ENCODE measurements around the gene GGA2.
"Not testable (repeated sequence)": the region's sequence is repeated elsewhere in the genome, so short reads cannot be mapped to it uniquely, and the experiment has no call there.

GGA2 gene

DNA sequence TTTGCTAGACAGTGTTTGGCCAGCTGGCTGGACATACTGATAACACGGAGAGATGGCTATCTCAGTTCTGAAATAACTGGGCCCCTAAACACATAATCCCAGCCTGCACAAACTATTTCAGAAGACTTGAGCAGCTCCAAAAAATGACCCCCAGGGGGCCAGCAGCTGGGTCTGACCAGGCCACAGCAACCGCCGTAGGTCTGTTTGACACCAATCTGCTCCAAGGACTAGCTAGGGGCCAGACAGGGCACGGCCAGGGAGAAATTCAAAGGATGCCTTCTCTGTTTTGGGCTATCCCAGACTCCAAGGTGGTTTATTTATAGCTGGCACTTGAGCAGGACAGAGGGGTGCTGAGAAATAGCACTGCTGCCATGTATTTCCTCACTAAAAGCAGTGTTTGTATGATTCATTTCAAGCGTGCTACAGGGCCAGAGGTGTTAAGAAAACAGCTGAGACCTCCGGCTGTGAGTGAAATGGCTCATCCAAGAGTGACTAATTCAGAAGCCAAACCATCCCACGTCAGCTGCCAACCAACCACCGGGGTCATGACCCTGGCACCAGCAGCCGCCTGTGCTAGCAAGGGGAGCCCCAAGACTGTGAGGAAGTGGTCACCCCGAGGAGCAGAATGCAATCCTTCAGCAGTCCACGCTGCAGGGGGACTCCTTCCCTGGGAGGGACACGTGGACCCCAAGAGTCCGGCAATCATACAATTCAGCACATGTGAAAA is 5.7 kb downstream of the GGA2 start:
- peak; percentile 83 for FAIRE-seq
- peak; percentile 87 for DNase-seq (ENCODE audit: low spot score)

DNA sequence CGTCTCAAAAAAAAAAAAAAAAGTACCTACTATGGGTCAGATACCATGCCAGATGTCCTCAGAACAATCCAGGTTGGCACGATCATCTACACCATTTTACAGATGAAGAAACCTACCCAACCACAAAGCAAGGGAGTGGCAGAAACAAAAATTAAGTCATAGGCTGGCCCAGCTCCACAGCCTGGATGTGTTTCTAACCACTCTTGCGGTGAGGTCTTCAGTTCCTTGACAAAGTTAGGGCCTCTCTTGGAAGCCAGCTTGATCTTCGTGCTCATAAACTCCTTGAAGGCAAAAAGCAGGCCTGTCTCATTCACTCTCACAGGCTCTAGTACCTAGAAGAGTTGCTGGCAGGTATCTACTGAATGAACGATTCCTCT is 6.2 kb downstream of the GGA2 start:
- FAIRE-seq (peak; percentile 84), DNase-seq (ENCODE audit: low spot score) (peak; percentile 66)

GRCh38 chr16:23502466-23502865 is 7.8 kb downstream of the GGA2 start:
- DNase-seq (ENCODE audit: low spot score) (no peak), FAIRE-seq (no peak)

DNA sequence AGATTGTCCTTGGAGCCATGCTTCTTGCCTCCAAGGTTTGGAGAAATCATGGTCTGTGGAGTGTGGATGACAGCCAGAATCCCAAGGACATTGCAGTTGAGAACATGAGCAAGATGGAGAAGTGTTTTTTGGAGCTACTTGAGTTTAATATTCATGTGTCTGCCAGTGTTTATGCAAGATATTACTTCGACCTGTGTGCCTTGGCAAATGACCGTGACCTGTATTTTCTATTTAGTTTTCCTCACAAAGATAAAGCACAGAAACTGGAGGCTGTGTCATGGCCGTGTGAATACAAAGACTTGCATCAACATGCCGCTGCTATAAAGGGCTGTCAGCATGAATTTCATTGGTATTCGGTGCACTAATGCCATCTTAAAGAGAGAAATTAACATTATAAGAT is 9.0 kb downstream of the GGA2 start:
- FAIRE-seq, result no peak

GRCh38 chr16:23500862-23501225 is 9.4 kb downstream of the GGA2 start:
- FAIRE-seq (no peak), DNase-seq (ENCODE audit: low spot score) (no peak)

More for the DNA sequence above, 9.0 kb downstream of the GGA2 start:
- no peak for DNase-seq (ENCODE audit: low spot score)

DNA sequence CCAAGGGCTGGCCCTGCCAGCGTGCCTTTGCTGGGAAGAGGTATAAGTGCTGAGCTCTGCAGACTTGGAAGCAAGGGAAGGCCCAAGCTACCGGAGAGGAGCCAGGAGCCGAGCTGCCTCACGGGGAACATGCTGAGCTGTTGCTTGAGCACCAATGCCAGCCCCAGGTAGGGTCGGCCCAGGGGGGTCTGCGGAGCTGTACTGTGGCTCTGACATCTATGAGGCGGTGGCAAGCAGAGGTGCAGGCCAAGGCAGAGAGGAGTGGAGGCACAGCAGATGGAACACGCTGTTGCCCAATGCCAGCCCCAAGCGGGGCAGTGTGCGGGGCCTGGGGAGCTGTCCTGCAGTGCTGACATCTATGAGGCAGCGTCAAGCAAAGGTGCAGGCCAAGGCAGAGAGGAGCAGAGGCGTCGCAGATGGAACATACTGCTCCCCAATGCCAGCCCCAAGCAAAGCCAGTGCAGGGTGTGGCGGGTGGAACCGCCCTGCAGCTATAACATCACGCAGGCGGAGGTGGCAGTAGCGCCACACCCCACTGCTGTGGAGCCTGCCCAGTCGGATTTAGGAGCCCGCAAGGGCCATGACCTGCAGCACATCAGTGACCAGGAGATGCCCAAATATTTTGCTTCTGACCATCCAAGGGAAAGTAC is 10.0 kb downstream of the GGA2 start:
- DNase-seq (ENCODE audit: low spot score) (no peak), FAIRE-seq (no peak)

DNA sequence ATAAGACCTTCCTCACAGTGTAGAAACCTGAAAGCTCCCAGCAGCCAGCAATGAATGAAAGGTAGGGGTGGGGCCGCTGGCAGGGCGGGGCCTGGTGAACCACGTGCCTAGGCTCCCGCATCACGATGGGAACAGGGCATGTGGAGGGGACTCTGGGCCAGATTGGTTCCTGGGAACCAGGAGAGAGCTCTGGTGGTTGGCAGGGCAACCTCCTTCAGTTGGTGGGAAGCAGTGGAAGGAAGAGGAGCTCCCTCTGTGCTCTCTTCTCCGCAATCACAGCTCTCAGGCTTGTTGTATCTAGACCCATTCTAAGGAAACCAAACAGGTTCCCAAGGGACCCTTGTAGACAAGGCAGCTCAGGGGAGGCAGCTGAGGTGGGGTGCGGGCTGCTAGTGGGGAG is 10.5 kb downstream of the GGA2 start:
- no peak for DNase-seq (ENCODE audit: low spot score)
- no peak for FAIRE-seq

- no peak for FAIRE-seq
- no peak for DNase-seq (ENCODE audit: low spot score)
These were observed 11.4 kb downstream of the GGA2 start for GRCh38 chr16:23498863-23499262.

- DNase-seq (ENCODE audit: low spot score) (no peak), FAIRE-seq (no peak)
These were observed 12.8 kb downstream of the GGA2 start for GRCh38 chr16:23497543-23497868.

- DNase-seq (ENCODE audit: low spot score) (peak; percentile 63), FAIRE-seq (peak; percentile 55)
These were observed 13.3 kb downstream of the GGA2 start for GRCh38 chr16:23496821-23497542.

DNA sequence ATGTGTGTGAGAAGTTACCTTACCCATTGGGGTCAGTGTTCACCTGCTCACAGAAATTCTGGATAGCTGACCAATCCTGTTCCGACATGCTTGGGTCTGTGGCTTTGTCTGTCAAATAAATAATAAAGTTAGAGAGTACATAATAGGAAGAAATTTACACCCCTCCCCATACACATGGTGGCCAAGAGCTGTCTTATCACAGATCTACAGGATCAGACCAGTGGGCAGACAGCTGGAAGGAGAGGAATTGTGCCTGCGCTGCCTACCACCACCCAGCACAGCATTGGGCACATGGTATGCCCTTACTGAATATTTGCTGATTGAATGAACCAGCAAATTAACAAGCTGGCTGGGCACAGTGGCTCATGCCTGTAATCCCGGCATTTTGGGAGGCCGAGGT is 14.6 kb downstream of the GGA2 start:
- no peak for FAIRE-seq
- no peak for DNase-seq (ENCODE audit: low spot score)

DNA sequence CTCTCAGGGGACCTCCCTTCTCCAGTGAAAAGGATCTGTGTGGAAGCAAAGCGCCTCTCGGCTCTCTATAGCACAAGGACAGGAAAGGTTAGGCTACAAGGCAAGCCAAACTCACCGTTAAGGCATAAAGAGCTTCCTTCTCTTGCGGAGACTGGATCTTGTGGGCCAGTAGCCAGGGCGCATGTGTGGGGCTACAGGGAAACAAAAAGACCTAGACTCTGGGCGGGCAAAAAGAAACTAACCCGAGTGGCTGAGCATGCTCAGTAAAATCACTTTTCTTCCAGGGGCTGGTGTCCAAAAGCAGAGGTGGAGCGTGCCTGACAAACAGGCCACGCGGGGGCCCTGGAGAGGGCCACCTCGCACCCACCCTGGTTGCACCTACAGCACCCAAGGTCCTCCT is 16.1 kb downstream of the GGA2 start:
- no peak for FAIRE-seq
- DNase-seq (ENCODE audit: low spot score), result no peak

DNA sequence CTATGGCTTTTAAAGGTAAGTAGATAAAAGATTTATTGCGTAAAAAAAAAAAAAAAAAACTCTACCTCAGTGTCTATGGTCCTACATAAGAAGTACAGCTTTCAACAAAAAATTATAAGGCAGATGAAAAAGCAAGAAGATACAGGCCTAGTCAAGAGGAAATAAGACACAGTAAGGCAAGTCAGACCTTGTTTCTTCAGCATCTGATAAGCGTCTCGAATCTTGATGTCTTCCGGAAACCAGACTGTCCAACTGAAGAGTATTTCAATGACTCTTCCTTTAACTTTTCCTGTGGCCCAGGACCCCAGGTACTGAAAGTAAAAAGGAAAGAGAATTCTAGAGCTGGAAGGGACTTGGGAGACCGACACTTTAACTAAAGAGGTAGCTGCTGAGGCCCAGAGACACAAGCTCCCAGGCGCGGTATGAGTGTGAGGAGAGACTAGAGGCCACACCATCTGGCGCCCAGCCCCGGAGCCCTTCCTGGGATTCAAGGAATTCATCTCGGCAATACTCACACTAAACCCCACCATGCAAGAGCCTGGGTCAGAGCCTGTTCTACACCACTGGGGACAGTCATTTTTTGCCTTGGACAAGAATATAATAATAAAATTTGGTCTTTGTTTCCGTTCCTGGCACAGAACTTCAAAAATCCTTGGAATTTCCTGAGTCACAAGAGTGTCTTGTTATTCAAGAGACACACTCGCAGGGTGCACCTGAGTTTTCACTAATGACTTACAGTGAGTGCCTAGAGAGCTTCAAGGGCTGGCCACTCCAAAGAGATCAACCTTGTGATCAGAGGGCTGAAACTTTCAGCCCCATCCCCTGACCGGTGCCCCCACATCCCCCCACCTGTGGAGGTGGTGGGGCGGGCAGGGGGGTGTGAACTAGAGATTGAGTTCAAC is 18.6 kb downstream of the GGA2 start:
- FAIRE-seq, result no peak
- peak; percentile 20 for DNase-seq (ENCODE audit: low spot score)

GRCh38 chr16:23486480-23486879 is 23.8 kb downstream of the GGA2 start:
- no peak for DNase-seq (ENCODE audit: low spot score)
- FAIRE-seq, result no peak

DNA sequence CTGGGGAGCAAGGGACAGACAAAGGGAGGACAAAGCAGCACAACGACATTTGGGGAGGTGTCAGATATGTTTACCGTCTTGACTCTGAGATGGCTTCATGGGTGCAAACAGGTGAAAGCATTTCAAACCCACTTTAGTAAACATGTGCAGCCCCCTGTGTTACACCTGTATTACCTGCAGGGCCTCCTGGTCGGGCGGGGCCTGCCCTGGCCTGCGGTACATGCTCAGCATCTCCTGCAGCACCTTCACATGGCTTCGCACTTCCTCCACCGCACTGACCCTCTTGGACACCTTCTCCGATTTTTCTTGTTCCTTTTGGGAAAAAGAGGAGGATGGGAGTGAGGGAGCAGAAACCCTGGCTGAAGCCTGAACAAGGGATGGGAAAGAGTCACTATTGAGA is 24.5 kb downstream of the GGA2 start:
- DNase-seq (ENCODE audit: low spot score), result no peak
- FAIRE-seq, result no peak

GRCh38 chr16:23485257-23485614 is 25.1 kb downstream of the GGA2 start:
- FAIRE-seq (no peak), DNase-seq (ENCODE audit: low spot score) (no peak)

DNA sequence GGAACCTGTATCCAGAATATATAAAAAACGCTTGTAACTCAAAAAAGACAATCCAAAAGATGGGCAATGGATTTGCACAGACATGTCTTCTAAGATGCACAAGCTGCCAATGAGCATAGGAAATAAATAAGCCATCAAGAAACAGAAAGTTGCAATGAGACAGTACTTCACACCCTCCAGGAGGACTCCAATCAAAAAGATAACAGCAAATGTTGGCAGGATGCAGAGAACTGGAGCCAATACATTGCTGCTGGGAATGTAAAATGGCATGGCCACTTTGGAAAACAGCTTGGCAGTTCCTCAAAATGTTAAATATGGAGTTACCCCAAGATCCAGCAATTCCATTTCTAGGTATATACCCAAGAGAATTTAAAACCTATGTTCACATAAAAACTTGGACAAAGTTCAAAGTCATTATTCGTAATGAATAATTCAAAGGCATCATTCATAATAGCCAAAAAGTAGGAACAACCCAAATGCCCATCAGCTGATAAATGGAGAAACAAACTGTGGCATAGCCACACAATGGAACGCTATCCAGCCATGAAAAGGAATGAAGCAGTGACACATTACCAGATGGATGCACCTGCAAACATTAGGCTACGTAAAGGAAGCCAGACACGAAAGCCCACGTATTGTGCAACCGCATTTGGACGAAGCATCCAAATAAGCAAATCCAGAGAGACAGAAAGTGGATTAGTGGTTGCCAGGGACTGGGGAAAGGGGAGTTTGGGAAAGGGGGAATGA is 25.6 kb downstream of the GGA2 start:
- FAIRE-seq, result no peak
- DNase-seq (ENCODE audit: low spot score), result no peak

DNA sequence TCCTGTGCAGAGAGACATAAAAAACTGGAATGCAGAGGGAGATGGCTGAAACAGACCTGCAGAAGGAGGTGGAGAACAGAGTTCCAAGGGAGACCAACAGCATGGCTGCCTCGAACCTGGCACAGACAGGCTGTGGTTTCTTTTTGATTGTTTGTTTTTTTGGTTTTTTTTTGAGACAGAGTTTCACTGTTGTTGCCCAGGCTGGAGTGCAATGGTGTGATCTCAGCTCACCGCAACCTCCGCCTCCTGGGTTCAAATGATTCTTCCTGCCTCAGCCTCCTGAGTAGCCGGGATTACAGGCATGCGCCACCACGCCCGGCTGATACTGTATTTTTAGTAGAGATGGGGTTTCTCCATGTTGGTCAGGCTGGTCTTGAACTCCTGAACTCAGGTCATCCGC is 26.8 kb downstream of the GGA2 start:
- not testable (repeated sequence) for FAIRE-seq; DNase-seq (ENCODE audit: low spot score)

DNA sequence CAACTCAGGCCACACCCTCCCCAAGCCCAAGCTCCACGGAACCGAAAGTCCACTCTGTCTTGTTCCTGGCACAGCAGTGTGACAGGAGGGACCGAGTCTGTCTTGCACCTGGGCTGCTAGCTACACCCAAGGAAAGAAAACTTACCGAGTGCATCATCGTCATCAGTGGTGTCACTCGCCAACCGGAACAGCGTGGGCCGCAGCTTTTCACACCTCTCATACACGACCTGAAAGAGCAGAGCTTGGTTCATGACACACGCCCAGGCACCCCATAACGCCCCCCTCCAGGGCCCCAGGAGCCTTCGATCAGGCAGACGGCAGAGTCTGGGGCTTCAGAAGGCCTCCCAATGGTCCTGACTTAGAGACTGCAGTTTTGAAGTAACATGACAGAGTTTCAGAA is 27.5 kb downstream of the GGA2 start:
- no peak for FAIRE-seq

GRCh38 chr16:23480257-23480656 is 30.0 kb downstream of the GGA2 start:
- DNase-seq (ENCODE audit: low spot score) (no peak), FAIRE-seq (no peak)

More for the DNA sequence above, 27.5 kb downstream of the GGA2 start:
- no peak for DNase-seq (ENCODE audit: low spot score)

DNA sequence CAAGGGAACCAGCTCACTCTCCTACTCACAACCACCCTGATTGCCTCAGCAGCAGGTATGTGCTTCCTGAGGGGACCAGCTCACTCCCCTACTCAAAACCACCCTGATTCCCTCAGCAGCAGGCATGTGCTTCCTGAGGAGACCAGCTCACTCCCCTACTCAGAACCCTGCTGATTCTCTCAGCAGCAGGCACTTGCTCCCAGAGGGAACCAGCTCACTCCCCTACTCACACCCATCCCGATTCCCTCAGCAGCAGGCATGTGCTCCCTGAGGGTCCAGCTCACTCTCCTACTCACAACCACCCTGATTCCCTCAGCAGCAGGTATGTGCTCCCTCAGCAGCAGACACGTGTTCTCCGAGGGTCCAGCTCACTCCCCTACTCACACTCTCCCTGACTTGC is 31.2 kb downstream of the GGA2 start:
- DNase-seq (ENCODE audit: low spot score), result no peak
- no peak for FAIRE-seq
